ENCODE data around the gene CREB3. TPM values are rescaled to one million over a fixed set of nuclear protein-coding genes. Genes with fewer than 3 reads are reported as not detected.

The CREB3 gene
- total RNA-seq, 1 experiment from 2014 or later = 29.1 TPM

- no peak for DNase-seq (ENCODE audit: low spot score)
- Histone ChIP-seq H3K27ac (ENCODE audit: low read depth, low read length, poor library complexity, severe bottlenecking) (no peak overlapping the region), H3K27me3 (replicated peaks; ENCODE audit: insufficient read depth, low read depth, low read length, poor library complexity) (no peaks in the 10 kb centered on the region), H3K4me3 (ENCODE audit: low read depth, low read length, poor library complexity, severe bottlenecking) (no peak overlapping the region), H3K9me3 (ENCODE audit: low read depth, low read length, poor library complexity, severe bottlenecking) (no peaks in the 10 kb centered on the region), H3K4me1 (ENCODE audit: insufficient read depth, low read length, poor library complexity, severe bottlenecking) (peaks cover 17% of the 10 kb centered on the region), H3K36me3 (ENCODE audit: insufficient read depth, low read length, poor library complexity, severe bottlenecking) (peaks cover 50% of the 10 kb centered on the region)
- ChIA-PET CTCF (no interaction called here), POLR2A (ENCODE audit: low non-redundant PET) (no interaction called here)
- intact Hi-C loops (cut with micrococcal nuclease; ENCODE audit: unreplicated experiment) = no loop called here
- BruUV-seq (replicated peaks) = no TSS peak
- TF ChIP-seq EZH2 (IDR thresholded peaks at IDR 0.05; ENCODE audit: borderline replicate concordance, low read depth, low read length, poor library complexity, severe bottlenecking) (no peak), CTCF (conservative IDR thresholded peaks at IDR 0.05; ENCODE audit: low read depth, low read length) (no peak)
Observed at GRCh38 chr9:35743452-35743851, 11.0 kb downstream of the CREB3 start.

- CTCF ChIA-PET = no interaction called here
- H3K9me3 ChIP-seq (ENCODE audit: low read depth, low read length, poor library complexity, severe bottlenecking) = no peaks in the 10 kb centered on the region
- no peak for DNase-seq (ENCODE audit: low spot score)
- H3K4me1 ChIP-seq (ENCODE audit: insufficient read depth, low read length, poor library complexity, severe bottlenecking) = peaks cover 17% of the 10 kb centered on the region
- TF ChIP-seq EZH2 (IDR thresholded peaks at IDR 0.05; ENCODE audit: borderline replicate concordance, low read depth, low read length, poor library complexity, severe bottlenecking) = no peak
- no peak for TF ChIP-seq CTCF (conservative IDR thresholded peaks at IDR 0.05; ENCODE audit: low read depth, low read length)
- H3K27me3 ChIP-seq (replicated peaks; ENCODE audit: insufficient read depth, low read depth, low read length, poor library complexity) = no peaks in the 10 kb centered on the region
- BruUV-seq (replicated peaks) = no TSS peak
- no peak overlapping the region for H3K4me3 ChIP-seq (ENCODE audit: low read depth, low read length, poor library complexity, severe bottlenecking)
- H3K36me3 ChIP-seq (ENCODE audit: insufficient read depth, low read length, poor library complexity, severe bottlenecking) = peaks cover 45% of the 10 kb centered on the region
- intact Hi-C loops (cut with micrococcal nuclease; ENCODE audit: unreplicated experiment) = no loop called here
- POLR2A ChIA-PET (ENCODE audit: low non-redundant PET) = no interaction called here
- no peak overlapping the region for H3K27ac ChIP-seq (ENCODE audit: low read depth, low read length, poor library complexity, severe bottlenecking)
Observed at GRCh38 chr9:35743880-35744518, 11.5 kb downstream of the CREB3 start.

DNA sequence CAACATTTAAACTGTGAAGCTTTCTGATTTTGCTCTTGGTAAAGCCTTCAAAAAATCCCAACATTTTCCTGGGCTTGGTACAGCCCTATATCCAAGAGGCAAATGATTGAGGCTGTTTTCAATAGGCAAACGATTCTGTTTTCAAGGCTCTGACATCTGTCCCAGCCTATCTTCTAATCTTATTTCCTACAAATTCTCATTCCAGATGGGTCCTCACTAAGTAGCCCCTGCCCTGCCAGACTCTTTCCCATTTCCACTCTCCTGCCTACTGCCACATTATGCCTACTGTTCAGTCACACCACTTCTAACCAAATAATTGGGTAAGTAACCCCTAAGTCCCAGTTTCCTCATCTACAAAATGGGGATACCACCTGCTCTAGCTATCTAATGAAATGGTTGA is 13.1 kb downstream of the CREB3 start:
- Histone ChIP-seq H3K4me1 (ENCODE audit: insufficient read depth, low read length, poor library complexity, severe bottlenecking) (peaks cover 21% of the 10 kb centered on the region), H3K36me3 (ENCODE audit: insufficient read depth, low read length, poor library complexity, severe bottlenecking) (peaks cover 30% of the 10 kb centered on the region), H3K9me3 (ENCODE audit: low read depth, low read length, poor library complexity, severe bottlenecking) (no peaks in the 10 kb centered on the region), H3K27ac (ENCODE audit: low read depth, low read length, poor library complexity, severe bottlenecking) (no peak overlapping the region), H3K27me3 (replicated peaks; ENCODE audit: insufficient read depth, low read depth, low read length, poor library complexity) (no peaks in the 10 kb centered on the region), H3K4me3 (ENCODE audit: low read depth, low read length, poor library complexity, severe bottlenecking) (peak overlapping the region; percentile 96)
- intact Hi-C loops (cut with micrococcal nuclease; ENCODE audit: unreplicated experiment) = no loop called here
- POLR2A ChIA-PET (ENCODE audit: low non-redundant PET) = no interaction called here
- TF ChIP-seq EZH2 (IDR thresholded peaks at IDR 0.05; ENCODE audit: borderline replicate concordance, low read depth, low read length, poor library complexity, severe bottlenecking) = no peak
- no peak for TF ChIP-seq CTCF (conservative IDR thresholded peaks at IDR 0.05; ENCODE audit: low read depth, low read length)
- CTCF ChIA-PET = interaction anchor here (0.6 kb wide), 1 partner anchor 10 kb away, joined by 5 read pairs; no protein-coding TSS in a partner anchor
- no TSS peak for BruUV-seq (replicated peaks)
- no peak for DNase-seq (ENCODE audit: low spot score)
